ENCODE data around the gene CBLIF. TPM values are rescaled to one million over a fixed set of nuclear protein-coding genes. Genes with fewer than 3 reads are reported as not detected.
"Not testable (repeated sequence)": the region's sequence is repeated elsewhere in the genome, so short reads cannot be mapped to it uniquely, and the experiment has no call there.

Gene CBLIF
- not detected for total RNA-seq
- long read RNA-seq, result 0 reads

GRCh38 chr11:59845399-59845798, at the start of gene CBLIF:
CBLIF (minus strand) TSS chr11:59845499; CDS start chr11:59845453, 46 bp downstream.
- intact Hi-C loops (cut with DNase I), result no loop called here
- Histone ChIP-seq H3K27me3 (ENCODE audit: low read depth) (no peaks in the 10 kb centered on the region), H3K9me3 (no peaks in the 10 kb centered on the region), H3K27ac (no peak within 1 kb of the TSS), H3K4me1 (no peaks in the 10 kb centered on the region), H3K4me3 (no peak within 1 kb of the TSS), H3K36me3 (no peaks in the 10 kb centered on the region)
- DNase-seq (no peak), ATAC-seq (no peak)
- no peak for TF ChIP-seq CTCF (IDR thresholded peaks at IDR 0.05)

GRCh38 chr11:59894616-59895015, 49.3 kb upstream of the CBLIF start:
- TF ChIP-seq CTCF (IDR thresholded peaks at IDR 0.05), result no peak
- intact Hi-C loops (cut with DNase I), result no loop called here

GRCh38 chr11:59891781-59892181, 46.5 kb upstream of the CBLIF start:
- Histone ChIP-seq H3K27me3 (ENCODE audit: low read depth) (no peaks in the 10 kb centered on the region), H3K9me3 (peaks cover 24% of the 10 kb centered on the region), H3K4me1 (no peaks in the 10 kb centered on the region), H3K4me3 (no peak overlapping the region), H3K36me3 (no peaks in the 10 kb centered on the region), H3K27ac (no peak overlapping the region)
- intact Hi-C loops (cut with DNase I), result no loop called here
- no peak for TF ChIP-seq CTCF (IDR thresholded peaks at IDR 0.05)
- no peak for ATAC-seq
- no peak for DNase-seq

More at GRCh38 chr11:59894616-59895015, 49.3 kb upstream of the CBLIF start:
- ATAC-seq (no peak), DNase-seq (no peak)
- Histone ChIP-seq H3K4me1 (no peaks in the 10 kb centered on the region), H3K36me3 (no peaks in the 10 kb centered on the region), H3K27ac (no peak overlapping the region), H3K9me3 (peaks cover 6% of the 10 kb centered on the region), H3K27me3 (ENCODE audit: low read depth) (no peaks in the 10 kb centered on the region), H3K4me3 (no peak overlapping the region)

- ATAC-seq; intact Hi-C loops (cut with DNase I); H3K4me1 ChIP-seq; H3K27ac ChIP-seq; H3K27me3 ChIP-seq (ENCODE audit: low read depth); DNase-seq; H3K4me3 ChIP-seq; H3K36me3 ChIP-seq: not testable (repeated sequence)
- peaks cover 24% of the 10 kb centered on the region for H3K9me3 ChIP-seq
Observed at GRCh38 chr11:59887156-59887555, 41.9 kb upstream of the CBLIF start.

- Histone ChIP-seq H3K27me3 (ENCODE audit: low read depth) (no peaks in the 10 kb centered on the region), H3K4me1 (no peaks in the 10 kb centered on the region), H3K4me3 (no peak overlapping the region), H3K36me3 (no peaks in the 10 kb centered on the region), H3K9me3 (peaks cover 15% of the 10 kb centered on the region), H3K27ac (no peak overlapping the region)
- no peak for ATAC-seq
- intact Hi-C loops (cut with DNase I), result no loop called here
- TF ChIP-seq CTCF (IDR thresholded peaks at IDR 0.05), result no peak
- DNase-seq, result no peak
Observed at GRCh38 chr11:59883597-59883996, 38.3 kb upstream of the CBLIF start.

GRCh38 chr11:59879567-59879966, 34.3 kb upstream of the CBLIF start:
- no peak for TF ChIP-seq CTCF (IDR thresholded peaks at IDR 0.05)
- Histone ChIP-seq H3K9me3 (no peaks in the 10 kb centered on the region), H3K4me1 (no peaks in the 10 kb centered on the region), H3K27ac (no peak overlapping the region), H3K27me3 (ENCODE audit: low read depth) (no peaks in the 10 kb centered on the region), H3K4me3 (no peak overlapping the region), H3K36me3 (no peaks in the 10 kb centered on the region)
- intact Hi-C loops (cut with DNase I), result no loop called here
- ATAC-seq (no peak), DNase-seq (no peak)
